LNCAP (cell line): Measurements from ENCODE around the gene AATF.

Source experiments
- CTCF ChIP-seq: fragments of 450-650 bp; IDR thresholded peaks from 2 replicates; pipeline ENCODE4 v1.5.1; 2017; ENCODE audit warnings: mild to moderate bottlenecking

The AATF gene

GRCh38 chr17:37082311-37082860 is 133.6 kb downstream of the AATF start:
- TF ChIP-seq CTCF: no peak

- no peak for TF ChIP-seq CTCF
Measured at GRCh38 chr17:37082985-37083384, 134.2 kb downstream of the AATF start.

- TF ChIP-seq CTCF: no peak
Measured at GRCh38 chr17:37083456-37083855, 134.7 kb downstream of the AATF start.

GRCh38 chr17:37084372-37084771 is 135.6 kb downstream of the AATF start:
- TF ChIP-seq CTCF: no peak

GRCh38 chr17:37086334-37086733 is 137.6 kb downstream of the AATF start:
- TF ChIP-seq CTCF: no peak

GRCh38 chr17:37086948-37087347 is 138.2 kb downstream of the AATF start:
- TF ChIP-seq CTCF: no peak

- TF ChIP-seq CTCF: no peak
Measured at GRCh38 chr17:37087683-37088082, 138.9 kb downstream of the AATF start.

- no peak for TF ChIP-seq CTCF
Measured at GRCh38 chr17:37088459-37088858, 139.7 kb downstream of the AATF start.
